Activated naive CD4-positive, alpha-beta T cell (primary cell): ENCODE results near the gene POLR1A.
A peak's percentile ranks its signal among the peaks of the same experiment; 100 is the strongest.

Experiments
- DNase-seq, 4 experiments: peaks; one replicate each; lab custom pipeline; 2025; lab: John Stamatoyannopoulos, UW

POLR1A gene

DNA sequence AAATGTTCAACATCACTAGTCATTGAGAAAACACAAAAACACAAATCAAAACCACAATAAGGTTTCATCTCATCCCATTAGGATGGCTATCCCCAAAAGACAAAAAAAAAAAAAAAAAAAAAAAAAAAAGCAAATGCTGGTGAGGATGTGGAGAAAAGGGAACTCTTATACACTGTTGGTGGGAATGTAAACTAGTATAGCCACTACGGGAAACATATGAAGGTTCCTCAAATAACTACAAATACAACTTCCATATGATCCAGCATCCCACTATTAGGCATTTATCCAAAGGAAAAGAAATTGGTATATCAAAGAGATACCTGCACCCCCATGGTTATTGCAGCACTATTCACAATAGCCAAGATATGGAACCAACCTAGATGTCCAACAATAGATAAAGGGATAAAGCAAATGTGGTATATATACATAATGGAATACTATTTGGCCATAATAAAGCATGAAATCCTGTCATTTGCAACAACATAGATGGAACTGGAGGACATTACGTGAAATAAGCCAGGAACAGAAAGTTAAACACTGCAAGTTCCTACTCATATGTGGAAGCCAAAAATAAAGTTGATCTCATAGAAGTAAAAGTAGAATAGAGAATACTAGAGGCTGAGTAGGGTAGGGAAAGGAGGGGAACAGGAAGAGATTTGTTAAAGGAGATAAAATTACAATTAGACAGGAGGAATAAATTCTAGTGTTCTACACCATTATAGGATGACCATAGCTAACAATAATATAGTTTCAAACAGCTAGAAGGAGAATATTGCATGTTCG lies 8.4 kb downstream of the POLR1A start:
- no peak for DNase-seq

DNA sequence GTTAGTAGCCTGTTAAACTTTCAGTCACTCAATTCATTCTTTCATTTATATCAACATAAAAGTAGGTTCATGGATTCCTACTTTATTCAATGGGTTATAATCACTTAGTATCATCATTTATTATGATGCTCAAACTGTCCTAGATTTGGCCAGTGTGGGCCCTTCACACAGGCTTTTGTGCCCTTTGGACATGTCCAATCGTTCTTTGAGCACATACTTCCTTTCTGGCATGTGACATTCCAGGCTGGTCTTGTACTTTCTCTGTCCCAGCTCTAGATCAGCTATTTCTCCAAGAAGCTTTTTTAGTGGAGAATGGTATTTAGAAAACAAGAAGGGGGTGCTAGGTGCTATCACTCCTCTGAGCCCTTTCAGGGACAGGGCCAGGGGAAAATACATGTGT lies 11.5 kb downstream of the POLR1A start:
- DNase-seq = no peak

GRCh38 chr2:86087936-86088850 lies 17.5 kb downstream of the POLR1A start:
- DNase-seq = no peak

DNA sequence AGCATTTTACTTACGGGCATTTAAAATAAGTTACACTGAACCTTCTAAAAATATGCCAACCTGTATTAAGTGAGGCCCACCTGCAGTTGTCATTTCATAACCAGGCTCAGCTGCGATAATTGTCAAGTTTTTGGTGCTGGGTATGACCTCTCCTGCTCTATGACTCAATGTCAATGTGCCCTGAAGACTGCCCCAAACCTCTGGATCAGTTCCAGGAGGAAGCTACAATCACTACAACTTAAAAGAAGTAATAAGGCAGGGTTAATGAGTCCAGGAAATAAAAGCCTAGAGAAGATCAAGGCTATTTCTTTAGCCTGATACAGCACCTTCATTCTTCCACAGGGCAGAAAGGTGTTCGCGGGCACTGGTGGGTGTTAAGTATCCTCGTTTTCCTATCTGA lies 22.9 kb downstream of the POLR1A start:
- no peak for DNase-seq

DNA sequence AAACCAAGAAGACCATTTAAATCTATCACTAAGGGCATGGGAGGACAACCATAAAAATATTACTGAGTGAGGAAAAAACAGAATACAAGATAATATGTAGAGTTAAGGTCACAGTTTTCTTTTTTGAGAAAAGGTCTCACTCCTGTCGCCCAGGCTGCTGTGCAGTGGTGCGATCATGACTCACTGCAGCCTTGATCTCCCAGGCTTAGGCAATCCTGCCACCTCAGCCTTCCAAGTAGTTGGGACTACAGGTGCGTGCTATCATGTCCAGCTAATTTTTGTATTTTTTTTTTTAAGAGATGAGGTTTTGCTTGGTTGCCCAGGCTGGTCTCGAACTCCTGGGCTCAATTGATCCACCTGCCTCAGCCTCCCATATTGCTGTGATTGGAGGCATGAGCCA lies 24.0 kb downstream of the POLR1A start:
- DNase-seq = no peak

GRCh38 chr2:86079981-86080911 lies 25.4 kb downstream of the POLR1A start:
- DNase-seq = peak; percentile 17 to 75 (median 58)

GRCh38 chr2:86078774-86079545 lies 26.7 kb downstream of the POLR1A start:
- no peak for DNase-seq

- DNase-seq = no peak
These were observed 29.8 kb downstream of the POLR1A start for GRCh38 chr2:86075886-86076285.

GRCh38 chr2:86074811-86075210 lies 30.9 kb downstream of the POLR1A start:
- DNase-seq = no peak

GRCh38 chr2:86074256-86074655 lies 31.4 kb downstream of the POLR1A start:
- DNase-seq = no peak

- no peak for DNase-seq
These were observed 32.5 kb downstream of the POLR1A start for GRCh38 chr2:86073225-86073624.

GRCh38 chr2:86072271-86072858 lies 33.3 kb downstream of the POLR1A start:
- no peak for DNase-seq

GRCh38 chr2:86070868-86071267 lies 34.8 kb downstream of the POLR1A start:
- no peak for DNase-seq

- DNase-seq = no peak
These were observed 35.8 kb downstream of the POLR1A start for GRCh38 chr2:86069783-86070339.

DNA sequence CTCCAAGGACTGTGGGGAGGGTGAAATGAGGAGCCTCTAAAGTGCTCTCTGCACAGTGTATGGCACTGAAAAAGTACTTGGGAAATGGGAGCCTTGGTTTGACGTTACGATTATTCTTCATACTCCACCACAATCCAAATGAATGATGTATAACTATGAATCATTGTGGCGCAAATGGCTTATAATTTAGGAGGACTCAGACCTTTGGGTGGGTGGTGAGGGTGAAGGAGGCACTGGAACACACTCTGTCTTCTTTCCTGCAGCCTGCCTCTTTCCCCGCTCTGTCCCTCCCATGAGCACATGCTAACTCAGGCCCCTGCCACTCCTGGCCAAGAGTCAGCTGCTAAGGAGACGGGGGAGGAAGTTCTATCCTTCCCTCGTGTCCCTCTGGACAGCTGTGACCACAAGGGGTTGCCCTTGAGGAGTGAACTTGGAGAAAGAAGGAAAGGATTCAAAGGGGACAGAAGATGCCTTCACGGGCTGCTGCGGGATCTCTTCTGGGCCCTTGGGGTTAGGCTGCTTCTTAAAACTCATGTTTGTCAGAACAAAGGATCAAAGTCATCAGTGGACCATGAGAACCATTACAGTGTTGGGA lies 36.5 kb downstream of the POLR1A start:
- no peak for DNase-seq

DNA sequence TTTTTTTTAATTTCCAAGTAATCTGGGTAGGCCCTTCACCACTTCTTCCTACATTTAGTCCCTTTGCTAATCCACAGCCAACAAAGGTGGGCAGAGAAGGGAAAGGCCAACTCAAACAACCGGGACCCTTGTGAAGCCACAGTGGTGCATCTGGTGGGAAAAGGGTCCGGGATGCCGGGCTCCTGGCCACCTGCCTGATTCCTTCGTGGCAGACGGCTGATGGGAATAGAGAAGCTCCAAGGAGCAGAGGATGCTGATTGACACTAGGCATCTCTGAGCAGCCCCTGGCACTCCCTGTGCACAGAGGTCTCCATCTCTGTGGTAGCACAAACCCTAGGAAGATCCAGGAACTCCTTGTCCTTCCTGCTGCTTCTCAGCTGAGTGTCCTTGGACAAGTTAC lies 37.0 kb downstream of the POLR1A start:
- DNase-seq = no peak

DNA sequence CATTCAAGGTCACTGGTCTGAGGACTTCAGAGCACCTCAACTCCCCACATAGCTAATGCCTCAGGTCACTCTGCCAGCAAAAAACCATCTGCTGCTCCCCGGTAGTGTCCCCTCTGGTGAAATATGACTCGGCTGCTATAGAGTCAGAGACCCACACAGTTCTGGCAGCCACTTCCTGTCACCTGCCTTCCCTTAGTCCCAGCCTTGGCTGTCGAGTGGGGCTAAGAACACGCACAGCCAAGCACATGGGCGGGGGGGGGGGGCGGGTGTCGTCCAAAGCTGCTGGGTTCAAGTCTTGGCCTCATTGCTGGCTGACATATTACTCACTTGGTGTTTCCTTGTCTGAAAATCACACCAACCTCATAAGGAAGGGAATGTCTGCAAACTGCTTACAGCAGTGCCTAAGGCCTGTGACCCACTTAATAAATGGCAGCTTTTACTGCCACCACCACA lies 37.5 kb downstream of the POLR1A start:
- DNase-seq = peak in 2 of 4 experiments; percentile 10 to 41

GRCh38 chr2:86066915-86067314 lies 38.8 kb downstream of the POLR1A start:
- no peak for DNase-seq

GRCh38 chr2:86066007-86066578 lies 39.6 kb downstream of the POLR1A start:
- no peak for DNase-seq

GRCh38 chr2:86065512-86065911 lies 40.2 kb downstream of the POLR1A start:
- no peak for DNase-seq
